Ovary (tissue), 9 donors: ENCODE data around the gene PDXK. TPM values are rescaled to one million over a fixed set of nuclear protein-coding genes. Genes with fewer than 3 reads are reported as not detected.
A peak's percentile ranks its signal among the peaks of the same experiment; 100 is the strongest.

Experiments
- DNase-seq, 5 donors: peaks; one replicate each; pipeline ENCODE4 v3.0.0-alpha.2; 2019 to 2020
- H3K27ac ChIP-seq, 2 donors: fragments of 200-600 bp; one replicate each; pipeline versions ENCODE4 v1.5.1 to v1.8.0; 2019 to 2022
- H3K27me3 ChIP-seq: fragments of 200-600 bp; one replicate; pipeline ENCODE4 v1.8.0; 2022
- H3K36me3 ChIP-seq: fragments of 200-600 bp; sonication (generic); one replicate; pipeline ENCODE4 v1.5.1; 2019
- H3K4me1 ChIP-seq: one replicate; pipeline ENCODE4 v1.8.1; 2013; ENCODE audit warnings: mild to moderate bottlenecking, moderate library complexity; ENCODE audit not compliant: insufficient read depth
- H3K4me3 ChIP-seq: fragments of 200-600 bp; sonication (generic); one replicate; pipeline ENCODE4 v1.5.1; 2017
- H3K9me3 ChIP-seq, 2 donors: fragments of 200-600 bp in 1 of 2; sonication (generic) in 1 of 2; one replicate each; pipeline versions ENCODE4 v1.5.1 to v1.8.1; 2013 to 2019; ENCODE audit warnings: mild to moderate bottlenecking in 1 of 2, moderate library complexity in 1 of 2
- EP300 ChIP-seq: sonication (generic); formaldehyde crosslinking; IDR thresholded peaks from one replicate; pipeline ENCODE4 v1.6.1; 2017; ENCODE audit warnings: antibody characterized with exemption
- POLR2A ChIP-seq: fragments of 450-650 bp; IDR thresholded peaks from one replicate; pipeline ENCODE4 v1.6.1; 2017; ENCODE audit warnings: antibody characterized with exemption, mild to moderate bottlenecking, moderate library complexity
- WGBS, 3 donors: extraction: QIAGEN DNeasy Blood & Tissue Kit in 1 of 3; methylation state at CpG; one replicate each; pipeline versions ENCODE4 v1.1.5 to v1.1.7; 2013 to 2017; 5-methylcytosine and 5-hydroxymethylcytosine counted together
- intact Hi-C, 4 donors: fragments of 100-400 bp; cut with DNase I; formaldehyde crosslinking; loops; one replicate each; pipeline versions ENCODE4 v1.11.0 to v1.15.1; 2022 to 2023
- polyA plus RNA-seq, 2 donors: library from polyadenylated mRNA; stranded (reverse); fragments of 200-250 nt in 1 of 2; fragments of 350-450 nt in 1 of 2; fragmentation: Illumina TruSeq in 1 of 2; extraction: RNeasy Lipid Tissue Mini Kit (QIAGEN cat#74804) in 1 of 2; gene quantifications; one replicate each; pipeline ENCODE4 v1.2.3, GENCODE V29; 2013 to 2014
- total RNA-seq, 7 donors: library from RNA; depleted of rRNA in 2 of 7; stranded (reverse); fragments of >200 nt in 2 of 7; fragmentation: NEBNext Ultra II Directional in 3 of 7; extraction: Animal tissue kit (Norgen Biotek cat#: 25700) in 3 of 7; gene quantifications; one replicate each; pipeline versions ENCODE4 v1.1.0 to v1.2.4, GENCODE V29; 2016 to 2023
- TF ChIP-seq, protein P1 (sequence below), 3 donors: fragments of 450-650 bp in 2 of 3; fragments of 200-600 bp in 1 of 3; IDR thresholded peaks; one replicate each; pipeline versions ENCODE4 v1.5.1 to v1.8.0; 2016 to 2022; ENCODE audit warnings: antibody characterized with exemption in 3 of 3, mild to moderate bottlenecking in 1 of 3
- donor health status: DM: no; HTN: no; CAD: no; lungs with moderate emphysema.
- donor health status: DM: no; HTN: no; CAD: no.
- donor health status: Bipolar disorder and iron deficiency.
- donor health status: DM: yes; HTN: yes; CAD: no.
- donor health status: DM: no; HTN: no; CAD: no.
- donor health status: DM: yes; HTN: yes; CAD: no.

Gene PDXK
- total and polyA plus RNA-seq, 9 donors: 19.9 to 125 (median 88.6) TPM

DNA sequence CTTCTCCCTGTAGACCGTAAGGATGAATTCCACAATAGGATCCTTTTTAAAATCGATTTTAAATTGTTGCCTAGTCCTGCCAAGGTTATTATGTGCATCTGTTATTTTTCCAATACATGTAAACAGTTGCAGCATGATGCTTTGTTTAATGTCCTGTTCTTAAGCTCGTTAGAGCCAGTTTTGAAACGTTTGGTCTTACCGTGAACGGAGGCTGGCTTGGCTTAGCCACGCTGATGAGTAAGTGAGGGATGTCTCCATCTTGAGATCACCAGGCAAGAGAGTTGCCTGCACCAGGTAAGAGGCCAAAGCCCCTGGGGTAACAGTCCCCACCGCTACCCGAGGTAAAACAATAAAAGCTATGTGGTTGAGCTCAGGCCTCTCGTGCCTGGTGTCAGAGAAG is 39.9 kb downstream of the PDXK start:
- 46 to 58% (median 47%) methylated on average over 10 of the region's 10 CpGs for WGBS, 3 donors

DNA sequence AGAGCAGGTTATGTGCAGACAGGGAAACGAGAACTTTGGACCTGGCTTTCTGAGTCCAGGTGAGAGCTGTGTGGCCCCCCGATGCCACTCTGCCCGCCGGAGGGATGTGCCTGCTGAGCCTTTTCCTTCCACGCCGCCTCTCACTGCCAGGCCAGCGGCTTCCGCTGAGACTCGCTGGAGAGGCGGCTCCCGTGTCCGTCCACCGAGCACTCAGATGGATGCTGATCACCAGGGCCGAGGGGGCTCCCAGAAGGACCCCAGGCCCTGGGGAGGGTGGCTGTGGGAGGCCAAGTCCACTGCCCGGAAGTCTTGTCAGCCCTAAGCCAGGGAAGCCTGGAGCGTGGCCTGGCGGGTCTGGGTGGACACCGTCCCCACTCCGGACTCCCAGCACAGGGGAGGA is 40.7 kb downstream of the PDXK start:
- Histone ChIP-seq H3K9me3 (no peaks in the 10 kb centered on the region), H3K27me3 (no peaks in the 10 kb centered on the region), H3K27ac (no peak overlapping the region), H3K4me1 (peaks cover 8% of the 10 kb centered on the region), H3K4me3 (no peak overlapping the region), H3K36me3 (no peaks in the 10 kb centered on the region)
- TF ChIP-seq EP300: no peak
- TF ChIP-seq POLR2A: no peak
- no peak for DNase-seq
- intact Hi-C loops: no loop called here
- 95 to 97% (median 95%) methylated on average over 19 of the region's 19 CpGs for WGBS, 3 donors

More for the DNA sequence above, 39.9 kb downstream of the PDXK start:
- H3K4me3 ChIP-seq: peak overlapping the region; percentile 15
- intact Hi-C loops: no loop called here
- peaks cover 8% of the 10 kb centered on the region for H3K4me1 ChIP-seq
- TF ChIP-seq EP300 (no peak), POLR2A (no peak)
- TF ChIP-seq, protein P1, sequence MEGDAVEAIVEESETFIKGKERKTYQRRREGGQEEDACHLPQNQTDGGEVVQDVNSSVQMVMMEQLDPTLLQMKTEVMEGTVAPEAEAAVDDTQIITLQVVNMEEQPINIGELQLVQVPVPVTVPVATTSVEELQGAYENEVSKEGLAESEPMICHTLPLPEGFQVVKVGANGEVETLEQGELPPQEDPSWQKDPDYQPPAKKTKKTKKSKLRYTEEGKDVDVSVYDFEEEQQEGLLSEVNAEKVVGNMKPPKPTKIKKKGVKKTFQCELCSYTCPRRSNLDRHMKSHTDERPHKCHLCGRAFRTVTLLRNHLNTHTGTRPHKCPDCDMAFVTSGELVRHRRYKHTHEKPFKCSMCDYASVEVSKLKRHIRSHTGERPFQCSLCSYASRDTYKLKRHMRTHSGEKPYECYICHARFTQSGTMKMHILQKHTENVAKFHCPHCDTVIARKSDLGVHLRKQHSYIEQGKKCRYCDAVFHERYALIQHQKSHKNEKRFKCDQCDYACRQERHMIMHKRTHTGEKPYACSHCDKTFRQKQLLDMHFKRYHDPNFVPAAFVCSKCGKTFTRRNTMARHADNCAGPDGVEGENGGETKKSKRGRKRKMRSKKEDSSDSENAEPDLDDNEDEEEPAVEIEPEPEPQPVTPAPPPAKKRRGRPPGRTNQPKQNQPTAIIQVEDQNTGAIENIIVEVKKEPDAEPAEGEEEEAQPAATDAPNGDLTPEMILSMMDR (IDR thresholded peaks at IDR 0.05): no peak
- H3K27me3 ChIP-seq: no peaks in the 10 kb centered on the region
- H3K9me3 ChIP-seq: no peaks in the 10 kb centered on the region
- no peak for DNase-seq
- peak overlapping the region in 1 of 2 donors; percentile 68 for H3K27ac ChIP-seq
- no peaks in the 10 kb centered on the region for H3K36me3 ChIP-seq

DNA sequence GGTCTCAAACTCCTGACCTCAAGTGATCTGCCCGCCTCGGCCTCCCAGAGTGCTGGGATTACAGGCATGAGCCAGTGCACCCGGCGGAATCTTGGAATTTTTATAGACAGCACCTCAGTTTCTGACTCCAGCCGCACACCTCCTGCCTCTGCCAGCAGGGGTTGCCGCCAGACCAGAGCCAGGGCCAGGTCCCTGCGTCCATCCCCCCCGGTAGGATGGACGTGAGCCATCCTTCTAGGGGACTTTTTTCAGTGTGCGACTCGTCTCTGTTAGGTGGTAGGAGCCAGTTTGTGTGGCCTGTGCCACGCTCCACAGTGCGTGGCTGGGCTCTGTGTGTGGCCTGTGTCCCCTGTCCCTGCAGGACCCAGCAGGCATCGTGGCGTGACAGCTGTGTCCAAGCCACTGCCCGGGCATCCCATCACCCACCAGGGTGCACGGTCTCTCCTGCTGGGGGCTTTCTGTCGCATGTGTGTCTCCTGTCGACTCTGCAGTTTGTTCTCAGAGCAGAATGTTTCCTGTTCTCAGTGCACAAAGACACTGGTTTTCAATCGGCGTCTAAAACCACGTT is 41.5 kb downstream of the PDXK start:
- no peak for DNase-seq
- Histone ChIP-seq H3K27ac (no peak overlapping the region), H3K9me3 (no peaks in the 10 kb centered on the region), H3K4me1 (peaks cover 7% of the 10 kb centered on the region), H3K4me3 (no peak overlapping the region), H3K36me3 (no peaks in the 10 kb centered on the region), H3K27me3 (no peaks in the 10 kb centered on the region)
- intact Hi-C loops: no loop called here
- TF ChIP-seq POLR2A (no peak), EP300 (no peak)
- TF ChIP-seq, protein P1 (IDR thresholded peaks at IDR 0.05): no peak
- WGBS, 3 donors: 90 to 92% (median 91%) methylated on average over 22 of the region's 22 CpGs

DNA sequence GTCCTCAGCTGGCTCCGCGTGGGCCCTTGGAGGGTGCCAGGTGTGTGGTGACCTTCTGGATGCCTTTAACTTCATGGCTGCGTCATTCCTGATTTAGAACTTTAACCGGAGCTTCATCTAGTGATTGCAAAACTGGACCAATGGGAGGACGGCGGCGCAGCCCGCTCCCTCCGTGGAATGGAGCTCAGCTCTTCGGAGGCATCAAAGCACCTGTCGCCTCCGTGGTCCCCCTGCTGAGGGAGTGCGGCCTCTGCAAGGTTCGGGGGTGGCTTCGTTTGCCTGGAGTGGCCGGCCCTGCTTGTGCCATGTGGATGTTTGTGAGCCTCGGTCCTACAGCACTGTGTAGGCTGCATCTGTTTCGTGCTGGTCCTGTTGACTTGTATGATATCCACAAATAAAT is 43.0 kb downstream of the PDXK start:
- H3K4me1 ChIP-seq: peaks cover 8% of the 10 kb centered on the region
- DNase-seq: no peak
- no peaks in the 10 kb centered on the region for H3K9me3 ChIP-seq
- 92 to 94% (median 93%) methylated on average over 18 of the region's 18 CpGs for WGBS, 3 donors
- no peaks in the 10 kb centered on the region for H3K27me3 ChIP-seq
- TF ChIP-seq EP300: no peak
- TF ChIP-seq, protein P1 (IDR thresholded peaks at IDR 0.05): no peak
- TF ChIP-seq POLR2A: no peak
- intact Hi-C loops: no loop called here
- H3K4me3 ChIP-seq: no peak overlapping the region
- no peaks in the 10 kb centered on the region for H3K36me3 ChIP-seq
- no peak overlapping the region for H3K27ac ChIP-seq

DNA sequence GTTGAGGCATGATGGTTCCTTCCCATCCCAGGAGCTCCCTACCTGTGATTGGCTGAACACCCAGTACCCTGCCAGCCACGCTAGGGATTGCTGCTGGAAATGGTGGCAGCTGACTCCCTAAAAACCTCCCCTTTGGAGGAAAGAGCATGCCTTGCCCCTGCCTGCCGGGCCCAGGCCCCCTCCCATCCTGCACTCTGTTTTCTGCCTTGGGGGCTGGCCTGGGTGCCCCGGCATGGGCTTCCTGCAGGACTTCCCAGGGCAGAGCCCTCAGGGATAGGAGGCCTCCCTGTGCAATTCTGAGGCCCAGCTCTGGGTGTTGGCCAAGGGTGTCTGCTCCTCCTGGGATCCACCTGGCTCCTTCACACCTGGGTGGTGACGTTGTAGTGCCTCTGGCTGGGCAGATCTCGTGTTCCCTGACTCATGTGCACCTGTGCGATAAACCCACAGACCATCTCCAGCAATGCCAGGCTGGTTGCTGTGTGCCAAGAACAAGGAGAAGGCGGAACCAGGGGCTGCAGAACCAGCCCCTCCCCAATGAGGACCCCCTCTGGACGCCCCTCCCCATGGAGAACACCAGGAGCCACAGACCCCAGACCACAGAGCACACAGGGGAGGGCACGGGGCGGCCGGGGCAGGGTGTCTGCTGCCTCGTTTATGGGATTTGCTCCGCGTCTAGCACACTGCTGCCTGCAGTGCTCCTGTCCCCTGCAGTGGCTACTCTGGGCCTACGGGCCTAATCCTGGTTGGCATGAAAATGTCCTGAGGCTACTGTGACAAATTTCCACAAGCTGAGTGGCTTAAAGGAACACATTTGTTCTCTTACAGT is 43.6 kb downstream of the PDXK start:
- no peaks in the 10 kb centered on the region for H3K36me3 ChIP-seq
- H3K9me3 ChIP-seq: no peaks in the 10 kb centered on the region
- no peak overlapping the region for H3K4me3 ChIP-seq
- H3K27ac ChIP-seq: no peak overlapping the region
- peaks cover 12% of the 10 kb centered on the region for H3K4me1 ChIP-seq
- intact Hi-C loops: no loop called here
- 92 to 97% (median 94%) methylated on average over 14 to 15 of the region's 15 CpGs for WGBS, 3 donors
- no peak for DNase-seq
- no peak for TF ChIP-seq EP300
- TF ChIP-seq, protein P1 (IDR thresholded peaks at IDR 0.05): no peak
- TF ChIP-seq POLR2A: no peak
- no peaks in the 10 kb centered on the region for H3K27me3 ChIP-seq
